ENCODE results near the gene ARHGAP40. TPM values are rescaled to one million over a fixed set of nuclear protein-coding genes. Genes with fewer than 3 reads are reported as not detected.

Gene ARHGAP40
- total and polyA plus RNA-seq, 2 of the 8 experiments (the other 6 are each of a cell fraction or from before 2014, with no cell fraction given), result 0.74 to 1.4 TPM

DNA sequence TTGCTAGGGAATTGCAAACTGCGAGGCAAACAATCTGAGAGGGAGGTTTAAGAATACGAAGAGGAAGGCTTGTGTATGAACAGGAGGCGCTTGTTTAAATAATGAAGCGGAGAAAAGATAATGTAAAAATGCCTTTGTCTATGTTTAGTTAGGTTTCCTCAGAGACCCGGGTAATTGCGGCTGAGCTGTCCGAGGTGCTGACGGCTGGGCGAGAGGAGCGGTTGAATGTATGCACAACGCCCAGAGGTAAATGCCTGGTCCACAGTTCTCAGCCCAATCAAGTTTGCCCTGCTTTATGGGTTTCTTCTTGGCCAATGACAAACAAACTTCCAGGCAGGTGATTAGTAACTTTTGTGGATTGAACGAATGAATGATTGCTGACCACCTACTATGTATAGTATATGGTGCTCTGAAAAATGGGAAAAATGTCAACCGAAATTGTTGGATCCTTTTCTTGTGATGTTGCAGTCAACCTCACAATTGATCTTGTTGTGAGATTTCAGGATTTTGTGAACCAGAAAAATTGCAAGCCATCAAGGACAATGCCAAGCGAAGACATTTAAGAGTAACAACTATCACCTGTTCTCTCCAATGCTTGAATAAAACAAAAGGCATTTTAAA, 84.4 kb downstream of the ARHGAP40 start (continued):
- TF ChIP-seq, protein P1, sequence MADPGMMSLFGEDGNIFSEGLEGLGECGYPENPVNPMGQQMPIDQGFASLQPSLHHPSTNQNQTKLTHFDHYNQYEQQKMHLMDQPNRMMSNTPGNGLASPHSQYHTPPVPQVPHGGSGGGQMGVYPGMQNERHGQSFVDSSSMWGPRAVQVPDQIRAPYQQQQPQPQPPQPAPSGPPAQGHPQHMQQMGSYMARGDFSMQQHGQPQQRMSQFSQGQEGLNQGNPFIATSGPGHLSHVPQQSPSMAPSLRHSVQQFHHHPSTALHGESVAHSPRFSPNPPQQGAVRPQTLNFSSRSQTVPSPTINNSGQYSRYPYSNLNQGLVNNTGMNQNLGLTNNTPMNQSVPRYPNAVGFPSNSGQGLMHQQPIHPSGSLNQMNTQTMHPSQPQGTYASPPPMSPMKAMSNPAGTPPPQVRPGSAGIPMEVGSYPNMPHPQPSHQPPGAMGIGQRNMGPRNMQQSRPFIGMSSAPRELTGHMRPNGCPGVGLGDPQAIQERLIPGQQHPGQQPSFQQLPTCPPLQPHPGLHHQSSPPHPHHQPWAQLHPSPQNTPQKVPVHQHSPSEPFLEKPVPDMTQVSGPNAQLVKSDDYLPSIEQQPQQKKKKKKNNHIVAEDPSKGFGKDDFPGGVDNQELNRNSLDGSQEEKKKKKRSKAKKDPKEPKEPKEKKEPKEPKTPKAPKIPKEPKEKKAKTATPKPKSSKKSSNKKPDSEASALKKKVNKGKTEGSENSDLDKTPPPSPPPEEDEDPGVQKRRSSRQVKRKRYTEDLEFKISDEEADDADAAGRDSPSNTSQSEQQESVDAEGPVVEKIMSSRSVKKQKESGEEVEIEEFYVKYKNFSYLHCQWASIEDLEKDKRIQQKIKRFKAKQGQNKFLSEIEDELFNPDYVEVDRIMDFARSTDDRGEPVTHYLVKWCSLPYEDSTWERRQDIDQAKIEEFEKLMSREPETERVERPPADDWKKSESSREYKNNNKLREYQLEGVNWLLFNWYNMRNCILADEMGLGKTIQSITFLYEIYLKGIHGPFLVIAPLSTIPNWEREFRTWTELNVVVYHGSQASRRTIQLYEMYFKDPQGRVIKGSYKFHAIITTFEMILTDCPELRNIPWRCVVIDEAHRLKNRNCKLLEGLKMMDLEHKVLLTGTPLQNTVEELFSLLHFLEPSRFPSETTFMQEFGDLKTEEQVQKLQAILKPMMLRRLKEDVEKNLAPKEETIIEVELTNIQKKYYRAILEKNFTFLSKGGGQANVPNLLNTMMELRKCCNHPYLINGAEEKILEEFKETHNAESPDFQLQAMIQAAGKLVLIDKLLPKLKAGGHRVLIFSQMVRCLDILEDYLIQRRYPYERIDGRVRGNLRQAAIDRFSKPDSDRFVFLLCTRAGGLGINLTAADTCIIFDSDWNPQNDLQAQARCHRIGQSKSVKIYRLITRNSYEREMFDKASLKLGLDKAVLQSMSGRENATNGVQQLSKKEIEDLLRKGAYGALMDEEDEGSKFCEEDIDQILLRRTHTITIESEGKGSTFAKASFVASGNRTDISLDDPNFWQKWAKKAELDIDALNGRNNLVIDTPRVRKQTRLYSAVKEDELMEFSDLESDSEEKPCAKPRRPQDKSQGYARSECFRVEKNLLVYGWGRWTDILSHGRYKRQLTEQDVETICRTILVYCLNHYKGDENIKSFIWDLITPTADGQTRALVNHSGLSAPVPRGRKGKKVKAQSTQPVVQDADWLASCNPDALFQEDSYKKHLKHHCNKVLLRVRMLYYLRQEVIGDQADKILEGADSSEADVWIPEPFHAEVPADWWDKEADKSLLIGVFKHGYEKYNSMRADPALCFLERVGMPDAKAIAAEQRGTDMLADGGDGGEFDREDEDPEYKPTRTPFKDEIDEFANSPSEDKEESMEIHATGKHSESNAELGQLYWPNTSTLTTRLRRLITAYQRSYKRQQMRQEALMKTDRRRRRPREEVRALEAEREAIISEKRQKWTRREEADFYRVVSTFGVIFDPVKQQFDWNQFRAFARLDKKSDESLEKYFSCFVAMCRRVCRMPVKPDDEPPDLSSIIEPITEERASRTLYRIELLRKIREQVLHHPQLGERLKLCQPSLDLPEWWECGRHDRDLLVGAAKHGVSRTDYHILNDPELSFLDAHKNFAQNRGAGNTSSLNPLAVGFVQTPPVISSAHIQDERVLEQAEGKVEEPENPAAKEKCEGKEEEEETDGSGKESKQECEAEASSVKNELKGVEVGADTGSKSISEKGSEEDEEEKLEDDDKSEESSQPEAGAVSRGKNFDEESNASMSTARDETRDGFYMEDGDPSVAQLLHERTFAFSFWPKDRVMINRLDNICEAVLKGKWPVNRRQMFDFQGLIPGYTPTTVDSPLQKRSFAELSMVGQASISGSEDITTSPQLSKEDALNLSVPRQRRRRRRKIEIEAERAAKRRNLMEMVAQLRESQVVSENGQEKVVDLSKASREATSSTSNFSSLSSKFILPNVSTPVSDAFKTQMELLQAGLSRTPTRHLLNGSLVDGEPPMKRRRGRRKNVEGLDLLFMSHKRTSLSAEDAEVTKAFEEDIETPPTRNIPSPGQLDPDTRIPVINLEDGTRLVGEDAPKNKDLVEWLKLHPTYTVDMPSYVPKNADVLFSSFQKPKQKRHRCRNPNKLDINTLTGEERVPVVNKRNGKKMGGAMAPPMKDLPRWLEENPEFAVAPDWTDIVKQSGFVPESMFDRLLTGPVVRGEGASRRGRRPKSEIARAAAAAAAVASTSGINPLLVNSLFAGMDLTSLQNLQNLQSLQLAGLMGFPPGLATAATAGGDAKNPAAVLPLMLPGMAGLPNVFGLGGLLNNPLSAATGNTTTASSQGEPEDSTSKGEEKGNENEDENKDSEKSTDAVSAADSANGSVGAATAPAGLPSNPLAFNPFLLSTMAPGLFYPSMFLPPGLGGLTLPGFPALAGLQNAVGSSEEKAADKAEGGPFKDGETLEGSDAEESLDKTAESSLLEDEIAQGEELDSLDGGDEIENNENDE (IDR thresholded peaks at IDR 0.05; ENCODE audit: insufficient replicate concordance, low read length), result no peak
- TF ChIP-seq HDAC6 (IDR thresholded peaks at IDR 0.05; ENCODE audit: low read depth, low read length) (no peak), YY1 (IDR thresholded peaks at IDR 0.05; ENCODE audit: low read depth, low read length) (no peak), SP2 (IDR thresholded peaks at IDR 0.05; ENCODE audit: low read length) (no peak)

Measured in H1 (cell line).